HG02981 (cell line): ENCODE results near the gene CWF19L2.
"Not testable (repeated sequence)": the region's sequence is repeated elsewhere in the genome, so short reads cannot be mapped to it uniquely, and the experiment has no call there.

Experiments
- ATAC-seq: cut with Tn5 transposase; IDR thresholded peaks from one replicate; pipeline ENCODE4 v1.9.1; 2021; ENCODE audit warnings: mild to moderate bottlenecking, moderate library complexity; ENCODE audit not compliant: unreplicated experiment

Gene CWF19L2

DNA sequence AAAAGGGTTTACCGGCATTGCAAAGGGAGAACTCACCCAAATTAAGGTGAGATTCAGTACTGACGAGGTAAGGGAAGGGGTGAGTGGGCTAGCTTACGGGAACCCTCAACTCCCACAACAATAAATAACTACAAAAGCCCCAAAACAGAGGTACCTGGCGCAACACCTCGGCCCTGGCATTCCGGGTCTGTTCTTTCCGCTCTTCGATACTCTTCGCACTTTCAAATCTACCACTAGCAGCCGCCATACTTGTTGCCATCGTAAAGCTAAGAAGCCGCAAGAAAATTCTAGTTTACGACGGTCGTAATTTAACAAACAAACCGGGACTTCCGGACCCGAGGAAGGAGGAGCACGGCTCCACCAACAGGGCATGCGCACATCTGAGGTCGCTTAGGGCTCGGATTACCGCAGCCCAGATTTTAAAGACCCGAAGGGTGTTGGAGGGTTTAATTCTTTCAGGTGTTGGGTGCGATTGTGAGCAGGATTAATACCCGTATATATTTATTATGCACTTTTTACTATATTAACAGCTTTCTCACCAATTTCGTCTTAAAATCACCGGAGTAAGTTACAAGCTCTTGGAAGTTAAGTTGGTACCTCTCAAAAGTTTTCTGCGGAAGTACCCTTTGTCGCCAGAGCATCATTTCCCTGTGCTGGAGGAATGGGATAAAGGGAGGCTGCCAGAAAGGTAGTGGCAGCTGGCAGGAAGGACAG, at the start of gene CWF19L2:
Gene CWF19L2, minus strand, starts transcription at position 268 of the 714 bp plus-strand sequence. Its CDS starts 9 bp downstream, at position 259.
- peak; percentile 99 for ATAC-seq

DNA sequence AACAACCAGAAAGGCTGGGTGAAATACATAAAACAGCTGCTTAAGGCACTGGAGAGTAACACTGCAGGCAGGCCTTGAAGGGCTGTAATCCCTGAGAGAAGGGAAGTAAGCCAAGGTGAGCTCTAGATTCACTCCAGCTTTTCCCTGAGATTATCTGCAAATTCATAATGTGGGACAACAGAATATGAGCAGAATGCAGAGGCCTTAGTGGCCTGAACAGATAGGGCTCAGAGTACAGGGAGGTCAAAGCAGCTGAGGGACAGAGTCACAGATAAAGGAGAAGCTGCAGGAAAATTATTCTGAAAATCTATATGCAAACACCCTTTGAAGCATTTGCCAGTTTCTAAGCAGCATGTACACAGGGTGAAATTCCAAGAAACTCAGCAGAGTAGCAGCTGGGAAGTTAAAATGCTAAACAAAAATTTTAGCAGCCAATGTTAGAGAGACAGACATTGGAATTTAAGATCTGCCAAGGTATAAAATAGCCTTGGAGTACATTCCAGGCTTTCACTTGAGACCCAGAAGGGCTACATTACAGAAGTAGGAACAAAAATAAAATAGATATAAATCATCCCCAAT, 48.1 kb upstream of the CWF19L2 start:
- no peak for ATAC-seq

DNA sequence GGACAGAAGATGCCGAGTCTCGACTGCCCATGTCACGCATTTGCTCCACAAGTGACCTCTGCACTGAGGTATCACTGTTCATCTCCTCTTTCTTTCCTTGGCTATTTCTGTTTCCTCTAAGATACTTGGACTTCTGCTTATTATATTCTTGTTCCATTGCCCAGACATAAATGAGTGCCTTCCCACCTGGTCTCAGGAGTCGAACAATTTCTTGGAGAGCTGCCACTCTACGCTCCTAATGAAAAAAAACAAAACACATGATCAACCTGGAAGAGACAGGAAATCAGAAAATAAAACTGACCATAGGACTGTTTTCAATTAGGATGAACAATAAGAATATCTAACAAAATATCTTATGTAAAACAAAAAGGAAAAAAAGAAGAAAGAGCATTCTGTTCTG, 47.4 kb upstream of the CWF19L2 start:
- ATAC-seq = no peak

DNA sequence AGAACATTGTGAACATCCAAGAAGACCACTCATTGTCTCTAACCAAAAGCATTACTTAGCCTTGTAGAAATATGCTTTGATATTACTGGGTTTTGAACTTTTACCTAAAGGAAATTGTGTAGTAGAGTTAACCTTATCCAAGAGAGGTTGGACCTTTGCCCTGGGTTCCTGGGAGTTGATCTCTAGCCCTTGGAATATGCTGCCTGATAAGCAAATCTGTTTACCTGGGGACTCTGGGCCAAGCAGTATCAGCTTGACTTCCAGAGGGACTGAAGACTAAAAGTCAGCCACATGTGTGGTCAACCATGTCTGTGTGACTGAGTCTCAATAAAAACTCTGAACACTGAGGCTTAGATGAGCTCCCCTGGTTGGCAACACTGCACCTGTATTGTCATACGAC, 44.1 kb upstream of the CWF19L2 start:
- no peak for ATAC-seq

DNA sequence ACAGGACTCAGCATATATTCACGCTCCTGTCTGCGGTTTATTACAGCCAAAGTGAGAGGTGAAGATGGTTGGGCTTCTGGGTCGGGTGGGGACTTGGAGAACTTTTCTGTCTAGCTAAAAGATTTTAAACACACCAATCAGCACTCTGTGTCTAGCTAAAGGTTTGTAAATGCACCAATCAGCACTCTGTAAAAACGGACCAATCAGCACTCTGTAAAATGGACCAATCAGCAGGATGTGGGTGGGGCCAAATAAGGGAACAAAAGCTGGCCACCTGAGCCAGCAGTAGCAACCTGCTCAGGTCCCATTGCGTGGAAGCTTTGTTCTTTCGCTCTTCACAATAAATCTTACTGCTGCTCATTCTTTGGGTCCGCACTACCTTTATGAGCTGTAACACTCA, 39.7 kb upstream of the CWF19L2 start:
- ATAC-seq = not testable (repeated sequence)

DNA sequence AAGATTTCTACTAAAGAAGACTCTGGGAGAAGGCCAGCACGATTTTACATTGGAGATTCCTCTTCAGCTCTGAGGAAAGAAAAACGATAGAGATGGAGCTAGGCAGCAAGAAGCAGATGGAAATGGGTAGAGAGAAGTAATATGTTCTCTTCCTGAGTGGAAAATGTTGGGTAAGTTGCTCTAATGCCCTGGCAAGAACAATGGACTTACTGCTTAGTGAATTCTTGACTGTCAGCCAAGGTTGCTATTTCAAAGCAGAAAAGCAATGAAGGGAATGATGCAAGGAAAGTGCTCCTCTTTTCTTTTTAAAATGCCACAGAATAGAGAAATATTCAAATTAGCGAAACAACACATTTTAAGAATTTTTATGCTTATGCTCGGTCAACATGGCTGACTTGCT, 38.4 kb upstream of the CWF19L2 start:
- ATAC-seq = no peak

DNA sequence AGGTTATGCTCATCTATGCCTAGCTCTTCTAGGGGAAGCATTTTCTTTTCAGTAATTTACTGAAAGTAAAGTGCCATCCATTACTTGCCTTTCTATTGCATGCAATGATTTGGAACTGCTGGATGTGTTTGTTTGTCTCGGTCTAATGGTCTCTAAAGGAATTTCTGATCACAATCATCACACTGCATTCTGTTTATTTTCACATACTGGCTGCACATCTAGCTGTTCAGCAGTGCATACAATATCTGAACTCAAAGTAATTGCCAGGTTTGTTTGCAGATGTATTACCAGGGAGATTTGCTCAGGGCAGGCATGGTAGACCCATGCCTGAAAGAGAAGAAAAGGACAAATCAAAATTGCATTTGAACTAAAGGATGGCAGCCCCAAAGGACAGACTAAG, 36.4 kb upstream of the CWF19L2 start:
- no peak for ATAC-seq

DNA sequence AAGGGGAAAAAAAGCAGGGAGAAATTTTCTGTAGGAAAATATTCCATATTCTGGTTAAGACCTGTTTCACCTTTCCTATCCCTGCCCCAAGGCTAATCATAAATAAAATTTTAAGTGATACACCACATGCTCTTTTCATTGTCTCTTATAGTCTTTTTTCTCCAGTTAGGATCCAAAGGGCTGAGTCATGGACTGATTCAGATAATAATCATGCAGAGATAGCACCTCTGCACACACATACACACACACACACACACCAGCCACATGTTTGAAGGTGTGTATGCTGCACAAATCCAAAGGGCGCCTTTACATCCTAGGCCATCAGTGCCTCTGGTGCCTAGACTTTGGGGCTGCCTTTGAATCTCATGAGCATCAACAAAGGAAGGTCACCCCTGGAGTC, 35.5 kb upstream of the CWF19L2 start:
- no peak for ATAC-seq

DNA sequence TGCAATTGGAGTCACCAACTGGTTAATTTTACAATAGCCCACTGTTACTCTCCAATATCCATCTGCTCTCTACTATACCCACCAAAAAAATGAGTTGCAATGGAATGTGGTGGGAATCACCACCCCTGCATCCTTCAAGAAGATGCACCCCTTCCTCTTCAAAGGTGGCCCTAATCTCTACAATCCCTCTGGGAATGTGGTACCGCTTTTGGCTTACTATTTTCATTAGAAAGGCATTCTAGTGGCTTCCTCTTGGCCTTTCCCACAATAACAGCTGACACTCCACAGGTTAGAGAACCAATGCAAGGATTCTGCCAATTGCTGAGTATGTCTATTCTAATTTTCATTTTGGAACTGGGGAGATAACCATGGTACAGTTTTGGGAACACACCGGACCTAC, 33.2 kb upstream of the CWF19L2 start:
- ATAC-seq = no peak

DNA sequence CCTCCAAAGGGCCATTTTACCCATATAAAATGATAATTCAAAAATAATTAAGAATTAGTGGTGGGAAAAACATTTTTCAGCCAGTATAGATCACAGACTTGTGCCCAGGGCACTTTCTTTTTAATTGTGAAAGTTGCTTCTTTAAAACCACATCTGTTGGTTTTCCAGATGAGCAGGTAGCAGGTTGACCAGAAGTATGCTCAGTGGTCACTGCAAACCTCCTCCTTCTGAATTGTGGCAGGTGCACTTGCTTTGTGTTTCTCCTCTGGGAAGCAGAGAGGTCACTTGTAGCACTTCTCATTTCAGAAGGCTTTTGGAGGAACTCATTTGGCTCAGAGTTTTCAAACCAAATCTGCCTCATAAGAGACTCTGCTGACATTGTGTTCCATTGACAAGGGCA, 24.6 kb upstream of the CWF19L2 start:
- no peak for ATAC-seq

DNA sequence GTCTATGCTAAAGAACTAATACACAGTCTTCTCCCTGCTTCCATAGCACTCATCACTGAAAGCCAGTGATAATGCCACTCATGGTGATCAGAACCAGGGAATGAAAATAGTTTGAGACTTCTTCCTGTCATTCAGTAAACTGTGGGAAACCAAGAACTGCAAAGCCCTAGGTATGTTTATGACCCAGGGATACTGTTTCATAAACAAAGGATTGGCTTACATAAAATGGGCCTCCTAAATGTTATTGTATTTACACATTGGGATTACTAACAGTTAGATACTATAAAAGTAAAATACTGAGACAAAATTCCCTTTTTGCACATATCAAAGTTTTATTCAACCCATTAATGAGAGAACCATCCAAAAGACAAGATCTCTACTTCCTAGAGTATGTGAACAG, 21.3 kb upstream of the CWF19L2 start:
- no peak for ATAC-seq

DNA sequence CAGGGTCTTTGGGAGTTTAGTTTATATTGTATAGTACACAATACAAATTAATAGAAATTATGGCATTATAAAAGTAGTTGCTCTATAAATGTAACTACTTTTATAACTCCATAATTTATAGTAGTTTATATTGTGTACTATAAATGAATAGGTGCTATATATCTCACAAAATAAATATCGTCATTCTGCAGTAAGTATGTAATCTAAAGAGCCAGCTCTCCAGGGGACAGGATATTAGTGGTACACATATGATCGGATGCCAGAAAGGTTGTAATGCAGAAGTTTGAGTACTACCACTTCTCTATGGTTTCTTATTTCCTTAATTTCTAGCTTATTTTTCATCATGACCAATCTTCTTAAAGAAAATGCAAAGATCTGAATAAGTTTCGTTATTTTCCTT, 20.2 kb upstream of the CWF19L2 start:
- ATAC-seq = no peak

DNA sequence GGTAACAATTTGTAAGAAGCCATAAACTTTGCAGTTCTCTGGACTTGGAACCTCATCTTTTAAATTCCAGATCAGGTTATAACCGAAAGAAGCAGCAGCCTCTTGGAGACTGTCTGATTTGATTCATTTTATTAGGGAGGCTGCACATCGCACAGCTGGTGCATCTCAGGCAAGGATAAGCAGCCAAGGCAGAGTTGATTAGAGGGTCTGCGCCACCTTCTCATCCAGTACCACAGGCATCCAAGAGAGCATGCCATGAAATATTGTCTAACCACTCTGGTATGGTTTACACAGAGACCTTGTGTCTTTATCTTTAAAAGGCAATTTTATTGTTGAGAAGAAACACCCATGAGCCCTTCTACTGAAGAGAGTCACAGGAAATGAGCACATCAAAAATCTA, 16.2 kb upstream of the CWF19L2 start:
- ATAC-seq = no peak

DNA sequence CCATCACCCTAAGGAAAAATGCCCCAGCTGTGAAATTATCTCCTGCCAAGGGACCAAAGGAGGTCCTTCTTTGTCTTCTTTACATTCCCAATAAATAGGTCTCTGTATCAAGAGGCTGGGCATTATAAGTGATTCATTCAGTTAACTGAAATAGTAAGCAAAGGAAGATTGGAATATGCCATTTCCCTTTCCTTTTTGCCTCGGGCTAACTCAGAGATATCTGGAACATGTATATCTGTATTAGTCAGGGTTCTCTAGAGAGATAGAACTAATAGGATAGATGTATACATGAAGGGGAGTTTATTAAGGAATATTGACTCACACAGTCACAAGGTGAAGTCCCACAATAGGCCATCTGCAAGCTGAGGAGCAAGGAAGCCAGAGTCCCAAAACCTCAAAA, 15.3 kb upstream of the CWF19L2 start:
- no peak for ATAC-seq

DNA sequence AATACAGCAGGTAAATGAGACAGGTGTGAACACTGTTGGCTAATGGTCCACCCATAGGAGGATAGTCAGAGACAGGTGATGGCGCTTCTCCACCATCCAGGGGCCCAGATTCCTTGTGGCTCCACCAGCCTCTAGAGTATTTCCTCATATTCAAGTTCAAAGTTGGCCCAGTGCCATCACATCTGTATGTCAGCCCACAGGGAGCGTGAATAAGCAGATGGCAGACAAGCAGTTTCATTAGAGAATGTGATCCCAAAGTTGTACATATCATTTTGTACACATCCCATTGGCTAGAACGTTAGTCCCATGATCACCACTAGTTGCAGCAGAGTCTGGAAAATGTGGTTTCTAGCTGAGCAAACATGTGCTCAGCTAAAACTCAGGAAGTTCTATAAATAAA, 11.0 kb upstream of the CWF19L2 start:
- ATAC-seq = no peak

DNA sequence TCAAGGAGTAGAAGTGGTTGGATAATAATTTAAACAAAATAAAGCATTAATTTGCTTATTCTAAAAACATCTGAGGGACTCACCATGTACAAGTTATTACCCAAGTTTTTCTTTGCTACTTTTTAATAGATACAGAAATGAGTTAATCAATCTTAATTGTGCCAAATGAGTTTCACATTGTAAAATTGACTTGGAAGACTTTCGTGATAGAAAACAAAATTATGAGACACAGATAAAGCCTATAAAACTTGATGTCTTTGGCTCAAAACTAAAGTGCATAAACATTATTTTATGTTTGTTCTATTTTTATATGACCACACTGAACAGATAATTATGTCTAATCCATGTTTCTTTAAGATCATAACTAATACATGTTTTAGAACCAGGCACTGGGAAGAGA, 10.1 kb upstream of the CWF19L2 start:
- ATAC-seq = no peak

DNA sequence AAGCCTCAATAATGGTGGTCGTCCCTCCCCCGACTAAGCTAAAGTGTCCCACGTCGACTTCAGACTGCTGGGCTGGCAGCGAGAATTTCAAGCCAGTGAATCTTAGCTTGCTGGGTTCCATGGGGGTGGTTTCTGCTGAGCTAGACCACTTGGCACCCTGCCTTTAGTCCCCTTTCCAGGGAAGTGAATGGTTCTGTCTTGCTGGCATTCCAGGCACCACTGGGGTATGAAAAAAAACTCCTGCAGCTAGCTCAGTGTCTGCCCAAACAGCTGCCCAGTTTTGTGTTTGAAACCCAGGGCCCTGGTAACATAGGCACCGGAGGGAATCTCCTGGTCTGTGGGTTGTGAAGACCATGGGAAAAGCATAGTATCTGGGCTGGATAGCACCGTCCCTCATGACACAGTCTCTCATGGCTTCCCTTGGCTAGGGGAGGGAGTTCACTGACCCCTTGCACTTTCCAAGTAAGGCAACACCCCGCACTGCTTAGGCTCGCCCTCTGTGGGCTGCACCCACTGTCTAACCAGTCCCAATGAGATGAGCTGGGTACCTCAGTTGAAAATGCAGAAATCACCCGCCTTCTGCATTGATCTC, 8.7 kb upstream of the CWF19L2 start:
- ATAC-seq = not testable (repeated sequence)

DNA sequence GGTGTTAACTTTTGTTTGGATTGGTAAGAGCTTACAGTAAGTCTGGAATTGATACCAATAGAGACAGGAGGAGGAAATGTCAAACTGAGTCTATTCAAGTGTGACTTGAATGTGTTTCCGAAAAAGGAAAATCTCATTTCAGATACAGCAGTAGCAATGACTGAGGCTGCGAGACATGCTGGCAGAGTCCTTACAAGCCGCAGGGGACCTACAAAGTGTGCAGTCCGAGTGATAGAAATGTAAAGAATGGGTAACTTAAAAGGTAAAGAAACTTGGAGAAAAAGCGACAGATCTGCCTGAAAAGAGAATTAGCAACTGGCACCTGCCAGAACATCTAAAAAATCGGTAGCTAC, 444 bp downstream of the CWF19L2 start:
- peak; percentile 32 for ATAC-seq

DNA sequence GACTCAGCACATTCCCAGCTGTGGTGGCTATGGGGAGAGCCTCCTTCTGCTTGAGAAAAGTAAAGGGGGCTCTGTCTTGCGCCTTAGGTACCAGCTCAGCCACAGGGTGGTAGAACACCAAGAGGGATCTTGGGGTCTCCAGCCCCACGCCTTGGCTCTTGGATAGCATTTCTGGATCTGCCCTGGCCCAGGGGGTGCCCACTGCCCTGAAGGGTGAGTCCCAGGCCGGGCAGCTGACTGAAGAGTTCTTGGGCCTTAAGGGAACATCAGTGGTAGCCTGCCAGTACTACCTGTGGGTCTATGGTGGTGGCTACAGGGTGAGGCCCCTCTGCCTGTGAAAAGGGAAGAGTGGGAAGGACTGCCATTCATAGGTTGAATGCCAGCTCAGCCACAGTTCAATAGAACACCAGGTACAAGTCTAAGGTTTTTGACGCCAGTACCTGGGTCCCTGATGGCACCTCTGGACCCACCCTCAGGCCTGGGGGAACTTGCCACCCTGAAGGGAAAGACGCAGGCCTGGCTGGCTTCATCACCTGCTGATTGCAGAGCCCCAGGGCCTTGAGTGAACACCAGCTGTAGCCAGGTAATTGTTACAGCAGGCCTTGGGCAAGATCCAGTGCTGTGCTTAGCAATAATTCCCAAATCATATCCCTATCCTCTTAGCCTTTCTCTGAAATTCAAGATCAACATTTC, 3.9 kb downstream of the CWF19L2 start:
- no peak for ATAC-seq

DNA sequence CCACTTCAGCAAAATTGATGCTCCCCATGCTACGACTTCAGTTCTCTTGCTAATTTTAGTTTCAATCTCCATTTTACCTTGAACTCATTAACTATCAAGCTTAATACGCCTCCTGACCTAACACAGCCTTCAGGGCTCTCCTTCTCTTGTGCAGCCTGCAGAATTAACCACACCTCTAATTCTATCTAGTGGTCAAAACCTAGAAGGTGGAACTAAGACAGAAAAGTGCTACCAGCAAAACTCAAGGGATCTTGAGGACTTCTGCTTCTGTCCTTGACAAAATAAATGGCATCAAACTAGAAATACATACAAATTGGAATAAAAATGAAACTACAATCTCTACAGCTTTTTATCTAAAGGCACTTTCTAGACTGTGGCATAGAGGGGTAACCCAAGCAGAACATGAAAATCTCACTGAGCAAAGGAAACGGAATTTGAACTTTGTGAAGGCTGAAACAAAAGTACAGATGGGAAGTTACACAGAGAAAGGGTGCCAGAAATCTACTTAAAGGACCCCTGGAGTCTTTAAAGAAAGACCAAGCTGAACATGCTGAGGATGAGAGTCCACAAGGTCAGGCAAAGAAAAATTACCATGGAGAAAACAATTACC, 10.7 kb downstream of the CWF19L2 start:
- ATAC-seq = no peak

DNA sequence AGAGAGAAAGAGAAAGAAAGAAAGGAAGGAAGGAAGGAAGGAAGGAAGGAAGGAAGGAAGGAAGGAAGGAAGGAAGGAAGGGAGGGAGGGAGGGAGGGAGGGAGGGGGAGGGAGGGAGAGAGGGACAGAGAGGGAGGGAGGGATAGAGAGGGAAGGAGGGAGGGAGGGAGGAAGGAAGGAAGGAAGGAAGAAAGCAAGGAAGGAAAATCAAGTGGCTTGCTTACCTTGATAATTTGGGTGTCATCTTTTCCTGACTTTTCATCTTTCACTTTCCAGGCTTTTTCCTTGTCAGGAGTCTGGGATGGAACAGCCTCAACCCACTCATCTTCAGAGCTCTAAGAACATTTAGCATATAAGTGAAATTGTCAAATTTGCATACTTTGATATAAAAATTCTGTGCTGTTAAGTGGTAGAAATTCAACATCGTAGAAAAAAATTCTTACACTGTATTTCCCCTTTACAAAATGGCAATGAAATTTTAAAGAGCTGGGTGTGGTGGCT, 14.9 kb downstream of the CWF19L2 start:
- ATAC-seq = no peak
